K562 (cell line): ENCODE measurements around the gene LPIN1. TPM values are rescaled to one million over a fixed set of nuclear protein-coding genes. Genes with fewer than 3 reads are reported as not detected.
A peak's percentile ranks its signal among the peaks of the same experiment; 100 is the strongest.

Source experiments
- AFF1 ChIP-seq, 2 experiments: fragments of 450-650 bp; IDR thresholded peaks; 2 replicates each; pipeline ENCODE4 v1.6.1; 2018; ENCODE audit warnings: mild to moderate bottlenecking in 2 of 2, low read depth in 1 of 2; ENCODE audit not compliant: partially characterized antibody in 2 of 2
- BHLHE40 ChIP-seq: IDR thresholded peaks from 2 replicates; pipeline ENCODE4 v1.6.1; 2011; ENCODE audit warnings: low read length, improper control_type of control experiment
- CHD4 ChIP-seq: fragments of 200-600 bp; sonication (generic); IDR thresholded peaks from 3 replicates; pipeline ENCODE4 v1.6.1; 2012; ENCODE audit warnings: low read depth, mild to moderate bottlenecking, mixed read lengths, low read length, inconsistent platforms; ENCODE audit not compliant: insufficient read depth, insufficient replicate concordance, poor library complexity, severe bottlenecking
- EP300 ChIP-seq: IDR thresholded peaks from 2 replicates; pipeline ENCODE4 v1.6.1; 2012; ENCODE audit warnings: low read length, improper control_type of control experiment
- ETS1 ChIP-seq: conservative IDR thresholded peaks from 2 replicates; pipeline ENCODE4 v1.6.1; 2011; ENCODE audit warnings: low read depth, mild to moderate bottlenecking, low read length; ENCODE audit not compliant: control insufficient read depth
- GTF3C2 ChIP-seq: IDR thresholded peaks from 3 replicates; pipeline ENCODE4 v1.6.1; 2011; ENCODE audit warnings: borderline replicate concordance, mild to moderate bottlenecking, moderate library complexity; ENCODE audit not compliant: insufficient read length; ENCODE audit errors: extremely low read depth
- HDAC6 ChIP-seq: IDR thresholded peaks from 2 replicates; pipeline ENCODE4 v1.6.1; 2012; ENCODE audit warnings: low read depth, mild to moderate bottlenecking, control low read depth, inconsistent platforms, low read length, moderate library complexity
- HMG20B ChIP-seq: fragments of 250-450 bp; sonication (Bioruptor Pico); IDR thresholded peaks from 2 replicates; pipeline ENCODE4 v1.5.0; 2021; ENCODE audit warnings: mild to moderate bottlenecking
- KLF13 ChIP-seq: fragments of 450-650 bp; IDR thresholded peaks from 2 replicates; pipeline ENCODE4 v1.6.1; 2016; ENCODE audit warnings: missing genetic modification characterization, low read depth, mild to moderate bottlenecking, missing compliant biosample characterization, moderate library complexity, borderline replicate concordance
- LEF1 ChIP-seq: fragments of 450-650 bp; IDR thresholded peaks from 2 replicates; pipeline ENCODE4 v1.6.1; 2016; ENCODE audit warnings: mild to moderate bottlenecking
- MIER1 ChIP-seq: fragments of 450-650 bp; IDR thresholded peaks from 2 replicates; pipeline ENCODE4 v1.6.1; 2016; ENCODE audit warnings: antibody characterized with exemption, mild to moderate bottlenecking, low read depth
- MLX ChIP-seq, 2 experiments: fragments of 450-650 bp in 1 of 2; sonication (generic) in 1 of 2; formaldehyde crosslinking; conservative IDR thresholded peaks; 2 replicates each; pipeline versions ENCODE4 v1.4.0 to v1.8.1; 2020 to 2022; ENCODE audit warnings: mild to moderate bottlenecking in 1 of 2, missing genetic modification reagents in 1 of 2
- STAT5B ChIP-seq: fragments of 250-450 bp; sonication (Bioruptor Pico); IDR thresholded peaks from 2 replicates; pipeline ENCODE4 v1.8.0; 2021; ENCODE audit warnings: mild to moderate bottlenecking, inconsistent platforms
- TCF7 ChIP-seq: sonication (generic); IDR thresholded peaks from 2 replicates; pipeline ENCODE4 v1.6.1; 2016; ENCODE audit warnings: antibody characterized with exemption, borderline replicate concordance
- XRCC5 ChIP-seq: fragments of 200-400 bp; formaldehyde crosslinking; IDR thresholded peaks from 2 replicates; pipeline ENCODE4 v1.6.1; 2017; ENCODE audit warnings: low read depth, mild to moderate bottlenecking, low read length
- ZNF143 ChIP-seq: sonication (generic); formaldehyde crosslinking; IDR thresholded peaks from 2 replicates; pipeline ENCODE4 v1.9.0; 2022; ENCODE audit warnings: mild to moderate bottlenecking, missing genetic modification reagents
- polyA plus RNA-seq, 8 experiments: library from polyadenylated mRNA; depleted of rRNA in 4 of 8; stranded (reverse) in 5 of 8; unstranded in 3 of 8; fragments of >200 nt; fragmentation: Nextera tagmentation in 2 of 8; fragmentation: Illumina TruSeq in 1 of 8; extraction: Ambion mirVana in 2 of 8; extraction: Trizol in 1 of 8; gene quantifications; 2 replicates each; pipeline versions ENCODE4 v1.2.1 to v1.2.3, GENCODE V29; 2011 to 2014; ENCODE audit warnings: inconsistent platforms in 1 of 8, missing spikeins in 1 of 8
- total RNA-seq, 7 experiments: library from RNA; depleted of rRNA in 6 of 7; stranded (reverse); fragments of >200 nt in 6 of 7; fragmentation: Illumina TruSeq in 2 of 7; extraction: Trizol in 2 of 7; gene quantifications; 2 replicates each; pipeline versions ENCODE4 v1.2.1 to v1.2.3, GENCODE V29; 2011 to 2021; ENCODE audit warnings: low replicate concordance in 1 of 7

The LPIN1 gene
- total and polyA plus RNA-seq, 9 of the 15 experiments (the other 6 are each of a cell fraction or from before 2014, with no cell fraction given) = 9.2 to 84.0 (median 27.8) TPM

GRCh38 chr2:11743846-11744553 is 2.4 kb upstream of the LPIN1 start (continued):
- TF ChIP-seq ETS1 (peak; percentile 66; the same call in 1 of the 2 replicates), XRCC5 (peak; percentile 86; the same call in 1 of the 2 replicates), STAT5B (CRISPR knock-in tag) (no peak), BHLHE40 (peak; percentile 71), MIER1 (peak; percentile 61; the same call in 1 of the 2 replicates), HDAC6 (no peak), GTF3C2 (peak; percentile 34), LEF1 (0 out of 2 replicates have a peak, but pooled peaks have one; percentile 62), KLF13 (peak; percentile 59; the same call in 1 of the 2 replicates), TCF7 (peak; percentile 86; the same call in 1 of the 2 replicates), HMG20B (CRISPR knock-in tag) (no peak), CHD4 (peak; percentile 99), AFF1 (IDR thresholded peaks at IDR 0.05; ENCODE audit: low read depth in 1 of 2, partially characterized antibody in 2 of 2) (peak; percentile 74 to 80), EP300 (peak; percentile 90), ZNF143 (CRISPR knock-in tag) (peak; percentile 40; the same call in 1 of the 2 replicates), MLX (CRISPR knock-in tag; conservative IDR thresholded peaks at IDR 0.05) (no peak)
